HG02943 (cell line): Measurements from ENCODE around the gene ITK.
"Not testable (repeated sequence)": the region's sequence is repeated elsewhere in the genome, so short reads cannot be mapped to it uniquely, and the experiment has no call there.

Experiments
- ATAC-seq: cut with Tn5 transposase; IDR thresholded peaks from one replicate; pipeline ENCODE4 v1.9.1; 2021; ENCODE audit warnings: mild to moderate bottlenecking, low read depth, moderate library complexity; ENCODE audit not compliant: unreplicated experiment

Gene ITK

GRCh38 chr5:157166214-157167213 lies 14.1 kb upstream of the ITK start, which contains the start of gene GARIN3:
Gene GARIN3, minus strand, starts transcription at chr5:157166264. Its CDS starts 96 bp downstream, at chr5:157166168.
- no peak for ATAC-seq

- no peak for ATAC-seq
Measured at GRCh38 chr5:157167214-157167621, 13.4 kb upstream of the ITK start.

GRCh38 chr5:157168286-157168685 lies 12.4 kb upstream of the ITK start:
- ATAC-seq: no peak

GRCh38 chr5:157172403-157172802 lies 8.2 kb upstream of the ITK start:
- peak; percentile 96 for ATAC-seq

- no peak for ATAC-seq
Measured at GRCh38 chr5:157175071-157175612, 5.5 kb upstream of the ITK start.

- no peak for ATAC-seq
Measured at GRCh38 chr5:157177953-157178352, 2.7 kb upstream of the ITK start.

GRCh38 chr5:157178966-157179365 lies 1.7 kb upstream of the ITK start:
- ATAC-seq: no peak

- ATAC-seq: no peak
Measured at GRCh38 chr5:157182143-157182757, 1.6 kb downstream of the ITK start.

- no peak for ATAC-seq
Measured at GRCh38 chr5:157184117-157184670, 3.6 kb downstream of the ITK start.

- not testable (repeated sequence) for ATAC-seq
Measured at GRCh38 chr5:157185122-157185521, 4.5 kb downstream of the ITK start.

- ATAC-seq: no peak
Measured at GRCh38 chr5:157186309-157187045, 5.8 kb downstream of the ITK start.

GRCh38 chr5:157187046-157187754 lies 6.6 kb downstream of the ITK start:
- no peak for ATAC-seq

GRCh38 chr5:157188270-157188669 lies 7.6 kb downstream of the ITK start:
- ATAC-seq: no peak

GRCh38 chr5:157189223-157189622 lies 8.6 kb downstream of the ITK start:
- no peak for ATAC-seq

GRCh38 chr5:157193699-157194424 lies 13.2 kb downstream of the ITK start:
- no peak for ATAC-seq

- ATAC-seq: no peak
Measured at GRCh38 chr5:157196045-157196444, 15.4 kb downstream of the ITK start.

GRCh38 chr5:157197086-157197485 lies 16.4 kb downstream of the ITK start:
- ATAC-seq: no peak

GRCh38 chr5:157198277-157198986 lies 17.8 kb downstream of the ITK start:
- no peak for ATAC-seq
